Neuronal stem cell (in vitro differentiated cells): ENCODE measurements around the gene TERB2.
"Not testable (repeated sequence)": the region's sequence is repeated elsewhere in the genome, so short reads cannot be mapped to it uniquely, and the experiment has no call there.

ENCODE experiments used
- DNase-seq: peaks from one replicate; pipeline ENCODE4 v3.0.0-alpha.2; 2013; ENCODE audit warnings: low spot score
- H2AFZ ChIP-seq: one replicate; pipeline ENCODE4 v1.6.1; 2013; ENCODE audit warnings: mild to moderate bottlenecking, low read length, inconsistent platforms
- H2AK5ac ChIP-seq: 2 replicates; pipeline ENCODE4 v1.6.1; 2013; ENCODE audit warnings: low read depth, mild to moderate bottlenecking, inconsistent platforms, low read length, moderate library complexity, mixed read lengths
- H2BK120ac ChIP-seq: 2 replicates; pipeline ENCODE4 v1.6.1; 2013; ENCODE audit warnings: low read depth, mild to moderate bottlenecking, inconsistent platforms, low read length, moderate library complexity, mixed read lengths
- H2BK12ac ChIP-seq: one replicate; pipeline ENCODE4 v1.6.1; 2013; ENCODE audit warnings: low read length, inconsistent platforms
- H2BK15ac ChIP-seq: 2 replicates; pipeline ENCODE4 v1.6.1; 2013; ENCODE audit warnings: mild to moderate bottlenecking, low read length, inconsistent platforms, mixed read lengths
- H2BK5ac ChIP-seq: one replicate; pipeline ENCODE4 v1.6.1; 2013; ENCODE audit warnings: inconsistent platforms, mild to moderate bottlenecking, low read length, moderate library complexity
- H3K14ac ChIP-seq: one replicate; pipeline ENCODE4 v1.6.1; 2013; ENCODE audit warnings: low read length, inconsistent platforms
- H3K18ac ChIP-seq: 2 replicates; pipeline ENCODE4 v1.6.1; 2013; ENCODE audit warnings: low read length, inconsistent platforms
- H3K23ac ChIP-seq: 2 replicates; pipeline ENCODE4 v1.6.1; 2013; ENCODE audit warnings: low read depth, mild to moderate bottlenecking, mixed read lengths, low read length, inconsistent platforms; ENCODE audit not compliant: poor library complexity
- H3K27ac ChIP-seq: replicated peaks from 3 replicates; pipeline ENCODE4 v1.5.1; 2013; ENCODE audit warnings: low read length, inconsistent platforms
- H3K27me3 ChIP-seq, 3 experiments: 2 replicates each; pipeline ENCODE4 v1.6.1; 2013; ENCODE audit warnings: low read length in 3 of 3, mild to moderate bottlenecking in 2 of 3, inconsistent platforms in 1 of 3, low read depth in 1 of 3, mixed read lengths in 1 of 3, moderate library complexity in 1 of 3; ENCODE audit not compliant: control insufficient read depth in 3 of 3, insufficient read depth in 3 of 3
- H3K36me3 ChIP-seq, 2 donors: replicated peaks in 1 of 2; 2 replicates each; pipeline ENCODE4 v1.6.1; 2013; ENCODE audit warnings: low read length in 2 of 2; ENCODE audit not compliant: control insufficient read depth in 2 of 2, insufficient read depth in 2 of 2
- H3K4ac ChIP-seq: 2 replicates; pipeline ENCODE4 v1.6.1; 2013; ENCODE audit warnings: inconsistent platforms, mild to moderate bottlenecking, low read length, moderate library complexity
- H3K4me1 ChIP-seq, 2 donors: 1 replicate in 1 of 2; 2 replicates in 1 of 2; pipeline ENCODE4 v1.6.1; 2013; ENCODE audit warnings: low read length in 2 of 2, low read depth in 1 of 2; ENCODE audit not compliant: control insufficient read depth in 2 of 2, insufficient read depth in 1 of 2
- H3K4me2 ChIP-seq: one replicate; pipeline ENCODE4 v1.6.1; 2013; ENCODE audit warnings: mild to moderate bottlenecking, low read length, inconsistent platforms; ENCODE audit not compliant: insufficient read depth, poor library complexity, severe bottlenecking
- H3K4me3 ChIP-seq, 2 donors: 2 replicates each; pipeline ENCODE4 v1.5.1; 2013; ENCODE audit warnings: low read length in 2 of 2, mild to moderate bottlenecking in 2 of 2, inconsistent platforms in 1 of 2, moderate library complexity in 1 of 2
- H3K79me1 ChIP-seq: one replicate; pipeline ENCODE4 v1.6.1; 2013; ENCODE audit warnings: low read depth, mild to moderate bottlenecking, inconsistent platforms, low read length, moderate library complexity
- H3K9ac ChIP-seq: one replicate; pipeline ENCODE4 v1.6.1; 2013; ENCODE audit warnings: mild to moderate bottlenecking, low read depth, low read length, inconsistent platforms; ENCODE audit not compliant: poor library complexity
- H3K9me3 ChIP-seq, 2 donors: replicated peaks in 1 of 2; 2 replicates each; pipeline versions ENCODE3 to v1.6.1; 2013; ENCODE audit warnings: low read length in 2 of 2, mild to moderate bottlenecking in 2 of 2, inconsistent platforms in 1 of 2, low read depth in 1 of 2, mixed read lengths in 1 of 2, moderate library complexity in 1 of 2; ENCODE audit not compliant: control insufficient read depth in 2 of 2, insufficient read depth in 1 of 2
- H4K8ac ChIP-seq: one replicate; pipeline ENCODE4 v1.6.1; 2013; ENCODE audit warnings: low read depth, mild to moderate bottlenecking, inconsistent platforms, low read length, moderate library complexity
- H4K91ac ChIP-seq: one replicate; pipeline ENCODE4 v1.6.1; 2013; ENCODE audit warnings: low read length, low read depth, mild to moderate bottlenecking, inconsistent platforms; ENCODE audit not compliant: poor library complexity
- WGBS, 2 donors: extraction: QIAGEN DNeasy Blood & Tissue Kit; methylation state at CpG; one replicate each; pipeline ENCODE4 v1.1.7; 2013; ENCODE audit warnings: missing lambda C conversion rate in 2 of 2, mixed read lengths in 1 of 2; ENCODE audit not compliant: insufficient read length in 2 of 2, insufficient replicate concordance in 1 of 2; ENCODE audit errors: extremely low coverage in 2 of 2; 5-methylcytosine and 5-hydroxymethylcytosine counted together

The TERB2 gene

DNA sequence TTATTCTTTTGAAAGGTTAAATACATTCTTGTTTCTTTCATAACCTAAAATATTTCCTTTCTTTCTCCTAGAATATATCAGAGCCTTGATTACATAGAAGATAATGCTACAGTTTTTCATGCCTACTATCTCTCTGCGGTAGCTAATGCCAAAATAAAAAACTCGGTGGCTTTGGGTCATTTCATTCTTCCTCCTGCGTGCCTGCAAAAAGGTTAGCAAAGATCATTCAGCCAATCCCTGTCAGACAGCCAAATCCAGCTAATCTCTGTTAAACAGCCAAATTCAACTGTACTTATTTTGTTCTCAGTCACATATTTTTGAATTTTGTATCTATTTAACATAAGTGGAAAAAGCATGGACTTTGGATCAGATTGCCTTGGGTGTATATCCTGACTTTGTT lies 1.8 kb downstream of the TERB2 start:
- H4K91ac ChIP-seq, H3K4me2 ChIP-seq, H2AFZ ChIP-seq, H4K8ac ChIP-seq, H3K4me1 ChIP-seq, H3K4ac ChIP-seq, H3K9ac ChIP-seq, DNase-seq, H3K36me3 ChIP-seq, H3K79me1 ChIP-seq, H3K4me3 ChIP-seq, H2BK12ac ChIP-seq, H3K23ac ChIP-seq, H3K27me3 ChIP-seq, H3K18ac ChIP-seq, H3K14ac ChIP-seq, H2AK5ac ChIP-seq, H2BK120ac ChIP-seq, H3K9me3 ChIP-seq, H3K27ac ChIP-seq, H2BK5ac ChIP-seq, H2BK15ac ChIP-seq: not testable (repeated sequence)
- no CpG with 5 or more reads among the region's 3 CpGs for WGBS, 2 donors

DNA sequence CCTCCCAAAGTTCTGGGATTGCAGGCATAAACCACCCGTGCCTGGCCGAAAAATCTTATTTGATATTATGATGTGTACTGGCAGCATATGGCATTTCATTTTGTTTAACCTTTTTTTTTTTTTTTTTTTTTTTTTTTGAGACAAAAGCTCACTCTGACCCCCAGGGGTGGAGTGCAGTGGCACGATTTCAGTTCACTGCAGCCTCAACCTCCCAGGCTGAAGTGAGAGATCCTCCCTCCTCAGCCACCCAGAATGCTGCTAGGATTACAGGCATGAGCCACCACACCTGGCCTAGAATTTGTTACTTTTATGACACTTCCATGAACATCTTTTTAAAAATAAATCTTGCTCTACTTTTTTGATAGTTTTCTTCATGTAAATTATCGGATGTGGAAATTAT lies 12.0 kb downstream of the TERB2 start:
- no peak overlapping the region for H3K4ac ChIP-seq
- DNase-seq = no peak
- H3K36me3 ChIP-seq = no peaks in the 10 kb centered on the region
- H3K14ac ChIP-seq = no peak overlapping the region
- no peaks in the 10 kb centered on the region for H3K79me1 ChIP-seq
- H3K9ac ChIP-seq = no peak overlapping the region
- no peak overlapping the region for H2AK5ac ChIP-seq
- no peak overlapping the region for H2BK12ac ChIP-seq
- no peak overlapping the region for H4K8ac ChIP-seq
- no peaks in the 10 kb centered on the region for H3K4me1 ChIP-seq
- no peak overlapping the region for H3K27ac ChIP-seq
- H2BK120ac ChIP-seq = no peak overlapping the region
- no peak overlapping the region for H3K18ac ChIP-seq
- H2BK15ac ChIP-seq = no peak overlapping the region
- H2BK5ac ChIP-seq = no peak overlapping the region
- WGBS, 2 donors = no CpG with 5 or more reads among the region's 4 CpGs
- H2AFZ ChIP-seq = no peak overlapping the region
- no peak overlapping the region for H3K4me3 ChIP-seq
- H3K9me3 ChIP-seq = no peaks in the 10 kb centered on the region
- H3K23ac ChIP-seq = no peak overlapping the region
- H3K4me2 ChIP-seq = no peak overlapping the region
- no peak overlapping the region for H4K91ac ChIP-seq
- H3K27me3 ChIP-seq = no peaks in the 10 kb centered on the region

DNA sequence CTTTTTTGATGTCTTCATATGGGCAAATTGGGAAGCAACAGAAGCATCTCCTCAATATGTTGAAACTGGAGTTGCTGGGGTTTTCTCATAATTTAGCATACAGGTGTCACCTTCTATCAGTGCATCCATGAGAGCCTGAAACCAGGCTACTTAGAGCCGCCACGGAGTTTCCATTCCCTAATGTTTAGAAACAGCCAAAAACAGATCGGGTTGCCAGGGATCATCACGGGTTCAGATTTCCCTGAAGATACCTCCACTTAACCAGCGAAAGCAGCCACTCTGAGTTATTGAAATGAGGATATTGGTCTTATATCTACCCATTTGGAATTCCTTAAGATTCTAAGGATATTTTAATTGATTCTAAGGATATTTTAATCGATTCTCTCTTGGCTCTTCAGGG lies 14.5 kb downstream of the TERB2 start:
- Histone ChIP-seq H3K14ac (no peak overlapping the region), H3K4me3 (no peak overlapping the region), H2BK15ac (no peak overlapping the region), H3K79me1 (no peaks in the 10 kb centered on the region), H3K36me3 (no peaks in the 10 kb centered on the region), H4K91ac (no peak overlapping the region), H3K18ac (no peak overlapping the region), H3K4ac (no peak overlapping the region), H3K27me3 (no peaks in the 10 kb centered on the region), H2BK5ac (no peak overlapping the region), H2BK12ac (no peak overlapping the region), H3K4me1 (no peaks in the 10 kb centered on the region), H4K8ac (no peak overlapping the region), H2AK5ac (no peak overlapping the region), H3K9me3 (no peaks in the 10 kb centered on the region), H2AFZ (no peak overlapping the region), H3K4me2 (no peak overlapping the region), H2BK120ac (no peak overlapping the region), H3K27ac (no peak overlapping the region), H3K9ac (no peak overlapping the region), H3K23ac (no peak overlapping the region)
- no peak for DNase-seq
- WGBS, 2 donors = no CpG with 5 or more reads among the region's 6 CpGs

DNA sequence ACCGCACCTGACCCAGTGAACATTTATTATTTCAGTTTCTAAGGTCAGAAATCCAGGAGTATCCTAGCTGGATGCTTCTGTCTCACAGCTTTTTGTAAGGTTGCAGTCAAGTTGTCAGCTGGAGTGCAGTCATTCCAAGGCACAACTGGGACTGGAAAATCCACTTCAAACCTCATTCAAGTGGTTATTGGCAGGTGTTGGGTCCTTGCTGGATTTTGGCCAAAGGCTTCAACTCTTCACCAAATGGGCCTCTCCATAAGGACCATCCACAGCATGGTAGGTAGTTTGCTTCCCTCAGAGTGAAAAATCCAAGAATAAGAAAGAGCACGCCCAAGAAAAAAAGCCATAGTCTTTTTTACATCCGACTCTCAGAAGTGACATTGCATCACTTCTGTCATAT lies 19.7 kb downstream of the TERB2 start:
- H3K79me1 ChIP-seq, H4K8ac ChIP-seq, H2BK15ac ChIP-seq, H4K91ac ChIP-seq, H2AFZ ChIP-seq, H3K27ac ChIP-seq, H3K23ac ChIP-seq, H3K27me3 ChIP-seq, H3K4ac ChIP-seq, H3K4me3 ChIP-seq, H3K18ac ChIP-seq, H3K9ac ChIP-seq, H2AK5ac ChIP-seq, H3K36me3 ChIP-seq, H3K4me2 ChIP-seq, H2BK120ac ChIP-seq, H3K4me1 ChIP-seq, H2BK5ac ChIP-seq, H3K14ac ChIP-seq, H2BK12ac ChIP-seq, H3K9me3 ChIP-seq, DNase-seq: not testable (repeated sequence)
- no CpG with 5 or more reads among the region's 3 CpGs for WGBS, 2 donors
